DOHH2 (cell line): Measurements from ENCODE around the gene SVBP.

Experiments used
- H3F3A ChIP-seq: fragments of 200-600 bp; sonication (generic), shearing (Covaris generic); 2 replicates; pipeline ENCODE4 v1.6.0; 2016; ENCODE audit warnings: antibody characterized with exemption, mild to moderate bottlenecking; ENCODE audit not compliant: control insufficient read depth, insufficient read depth
- H3K27ac ChIP-seq: fragments of 200-600 bp; sonication (generic); 2 replicates; pipeline ENCODE4 v1.5.1; 2014; ENCODE audit warnings: low read depth, mild to moderate bottlenecking, low read length, moderate library complexity
- H3K27me3 ChIP-seq: fragments of 200-600 bp; sonication (generic); 2 replicates; pipeline ENCODE4 v1.6.1; 2014; ENCODE audit warnings: mild to moderate bottlenecking, low read length, mixed read lengths; ENCODE audit not compliant: control insufficient read depth
- H3K36me3 ChIP-seq: fragments of 200-600 bp; sonication (generic); 2 replicates; pipeline ENCODE4 v1.6.1; 2014; ENCODE audit warnings: mild to moderate bottlenecking, low read length, moderate library complexity, mixed read lengths; ENCODE audit not compliant: control insufficient read depth
- H3K4me1 ChIP-seq: fragments of 200-600 bp; sonication (generic); 2 replicates; pipeline ENCODE4 v1.6.1; 2014; ENCODE audit warnings: mild to moderate bottlenecking, low read length, mixed read lengths; ENCODE audit not compliant: control insufficient read depth
- H3K4me2 ChIP-seq: fragments of 200-600 bp; sonication (generic); 2 replicates; pipeline ENCODE4 v1.6.0; 2014; ENCODE audit warnings: mild to moderate bottlenecking, low read length, moderate library complexity
- H3K4me3 ChIP-seq: fragments of 200-600 bp; sonication (generic); 2 replicates; pipeline ENCODE4 v1.5.1; 2014; ENCODE audit warnings: mild to moderate bottlenecking, low read length, mixed read lengths
- H3K79me2 ChIP-seq: fragments of 200-600 bp; sonication (generic); 2 replicates; pipeline ENCODE4 v1.6.1; 2014; ENCODE audit warnings: mild to moderate bottlenecking, low read length, mixed read lengths; ENCODE audit not compliant: control insufficient read depth
- H3K9me2 ChIP-seq: fragments of 200-600 bp; sonication (generic); replicated peaks from 2 replicates; pipeline ENCODE4 v1.6.1; 2014; ENCODE audit warnings: mild to moderate bottlenecking, low read length, mixed read lengths; ENCODE audit not compliant: control insufficient read depth
- H3K9me3 ChIP-seq: fragments of 200-600 bp; sonication (generic); 2 replicates; pipeline ENCODE4 v1.6.1; 2014; ENCODE audit warnings: antibody characterized with exemption, low read length, mixed read lengths; ENCODE audit not compliant: control insufficient read depth, insufficient read depth
- H4K20me1 ChIP-seq: fragments of 200-600 bp; sonication (generic); 2 replicates; pipeline ENCODE4 v1.6.0; 2014; ENCODE audit warnings: low read depth, mild to moderate bottlenecking, antibody characterized with exemption, low read length, moderate library complexity; ENCODE audit not compliant: control insufficient read depth, insufficient read depth
- CTCF ChIP-seq: fragments of 200-600 bp; sonication (generic); IDR thresholded peaks from one replicate; pipeline ENCODE4 v1.5.1; 2014; ENCODE audit warnings: antibody characterized with exemption, mild to moderate bottlenecking, low read depth, low read length; ENCODE audit not compliant: poor library complexity, severe bottlenecking
- EZH2phosphoT487 ChIP-seq: fragments of 200-600 bp; sonication (generic); IDR thresholded peaks from 2 replicates; pipeline ENCODE4 v1.6.1; 2017; ENCODE audit warnings: borderline replicate concordance, mild to moderate bottlenecking, antibody characterized with exemption, low read length, moderate library complexity, mixed read lengths

Gene SVBP

GRCh38 chr1:42765832-42766740 is 51.1 kb downstream of the SVBP start:
- Histone ChIP-seq H3K4me2 (peak overlapping the region; percentile 90), H3K4me1 (peaks cover 29% of the 10 kb centered on the region), H3K79me2 (peaks cover 78% of the 10 kb centered on the region), H4K20me1 (peaks cover 12% of the 10 kb centered on the region; the same call in 1 of the 2 replicates), H3K27ac (peak overlapping the region; percentile 24; the same call in 1 of the 2 replicates), H3K27me3 (no peaks in the 10 kb centered on the region), H3K36me3 (peaks cover 25% of the 10 kb centered on the region), H3K9me3 (no peaks in the 10 kb centered on the region), H3F3A (peaks cover 2% of the 10 kb centered on the region; the same call in 1 of the 2 replicates), H3K9me2 (no peaks in the 10 kb centered on the region), H3K4me3 (peak overlapping the region; percentile 90)
- TF ChIP-seq EZH2phosphoT487, result no peak
- TF ChIP-seq CTCF, result peak; percentile 64

- Histone ChIP-seq H3K9me3 (no peaks in the 10 kb centered on the region), H4K20me1 (peaks cover 12% of the 10 kb centered on the region; the same call in 1 of the 2 replicates), H3K4me2 (peak overlapping the region; percentile 90), H3K4me3 (peak overlapping the region; percentile 90), H3K79me2 (peaks cover 70% of the 10 kb centered on the region), H3K27ac (no peak overlapping the region), H3K4me1 (peaks cover 29% of the 10 kb centered on the region), H3K27me3 (no peaks in the 10 kb centered on the region), H3F3A (peaks cover 2% of the 10 kb centered on the region; the same call in 1 of the 2 replicates), H3K9me2 (no peaks in the 10 kb centered on the region), H3K36me3 (peaks cover 25% of the 10 kb centered on the region)
- no peak for TF ChIP-seq EZH2phosphoT487
- TF ChIP-seq CTCF, result no peak
These were observed 51.9 kb downstream of the SVBP start for GRCh38 chr1:42765269-42765668.

- H3K36me3 ChIP-seq, result peaks cover 37% of the 10 kb centered on the region
- peaks cover 41% of the 10 kb centered on the region for H3K79me2 ChIP-seq
- no peak overlapping the region for H3K4me2 ChIP-seq
- no peaks in the 10 kb centered on the region for H3K27me3 ChIP-seq
- H3K9me2 ChIP-seq, result no peaks in the 10 kb centered on the region
- peaks cover 25% of the 10 kb centered on the region for H3K4me1 ChIP-seq
- H3K27ac ChIP-seq, result no peak overlapping the region
- H3K4me3 ChIP-seq, result no peak overlapping the region
- H3K9me3 ChIP-seq, result no peaks in the 10 kb centered on the region
- TF ChIP-seq CTCF (no peak), EZH2phosphoT487 (no peak)
- H3F3A ChIP-seq, result peaks cover 2% of the 10 kb centered on the region; the same call in 1 of the 2 replicates
- H4K20me1 ChIP-seq, result peaks cover 12% of the 10 kb centered on the region; the same call in 1 of the 2 replicates
These were observed 54.9 kb downstream of the SVBP start for GRCh38 chr1:42762269-42762668.
